ENCODE data around the gene TLK1. TPM values are rescaled to one million over a fixed set of nuclear protein-coding genes. Genes with fewer than 3 reads are reported as not detected.

TLK1 gene
- total RNA-seq, 2 experiments from 2014 or later: 53.9 to 56.0 TPM

- ChIA-PET CTCF (interaction anchor here (4.9 kb wide), 1 partner anchor 13 kb away, joined by 33 read pairs; the partner anchor contains the start of gene GORASP2), POLR2A (interaction anchor here (1.1 kb wide), 1 partner anchor 19 kb away, joined by 3 read pairs; no protein-coding TSS in a partner anchor)
- H3K27me3 Mint-ChIP-seq: no peaks in the 10 kb centered on the region
- no peak overlapping the region for H3K27ac Mint-ChIP-seq
- DNase-seq (no peak), ATAC-seq (no peak)
- intact Hi-C loops (cut with micrococcal nuclease): no loop called here
- no peak for TF ChIP-seq CTCF (IDR thresholded peaks at IDR 0.05)
- peaks cover 71% of the 10 kb centered on the region for H3K4me1 Mint-ChIP-seq (ENCODE audit: low read depth)
- H3K36me3 Mint-ChIP-seq (ENCODE audit: low read depth): peaks cover 9% of the 10 kb centered on the region
- H3K9me3 Mint-ChIP-seq: no peaks in the 10 kb centered on the region
- no peak overlapping the region for H3K4me3 Mint-ChIP-seq
Measured at GRCh38 chr2:170942615-170943014, 218.1 kb downstream of the TLK1 start.

Other genes with a start within 250 kb of the TLK1 start
- 10 to 100 TPM; 68.4 to 70.6 TPM for gene GORASP2, start 231.6 kb downstream of the TLK1 start, total RNA-seq